C4-2B (cell line): Measurements from ENCODE around the gene SCN4A.

Experiments used
- H3K27ac ChIP-seq: fragments of 450-650 bp; 2 replicates; pipeline ENCODE4 v1.5.1; 2017
- ZFX ChIP-seq: fragments of 450-650 bp; IDR thresholded peaks from 2 replicates; pipeline ENCODE4 v1.6.1; 2017
- TF ChIP-seq, protein P1 (sequence below): fragments of 450-650 bp; conservative IDR thresholded peaks from 2 replicates; pipeline ENCODE4 v1.5.1; 2017; ENCODE audit warnings: mild to moderate bottlenecking

SCN4A gene

DNA sequence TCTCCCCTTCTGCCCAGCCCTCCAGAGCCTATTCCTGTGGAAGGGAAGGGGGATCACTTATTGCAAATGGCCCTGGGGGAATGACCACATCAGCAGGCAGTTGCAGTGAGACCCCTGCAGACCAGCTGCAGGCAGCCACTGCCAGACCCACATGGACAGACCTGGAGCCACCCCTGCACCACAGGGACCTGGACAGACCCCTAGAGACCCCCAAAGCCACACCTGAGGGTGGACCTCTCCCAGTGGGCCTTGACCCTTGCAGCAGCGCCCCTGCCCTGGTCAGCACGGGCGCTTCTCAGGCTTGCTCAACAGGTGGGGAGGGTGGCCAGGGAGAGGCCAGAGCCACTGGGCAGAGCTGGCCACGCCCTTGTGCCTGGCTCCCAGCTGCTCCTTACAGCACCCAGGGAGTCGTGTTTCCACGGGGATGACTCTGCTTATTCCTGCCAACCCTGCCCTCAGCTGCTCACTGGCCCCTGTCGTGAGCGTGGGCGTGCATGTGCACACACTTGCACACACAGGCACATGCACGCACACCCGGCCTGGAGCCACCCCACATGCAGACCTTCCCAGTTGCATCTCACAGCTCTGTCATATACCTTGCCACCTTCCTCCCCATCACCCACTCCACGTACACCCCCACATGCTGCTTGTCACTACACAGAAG is 1.3 kb upstream of the SCN4A start:
- TF ChIP-seq, protein P1, sequence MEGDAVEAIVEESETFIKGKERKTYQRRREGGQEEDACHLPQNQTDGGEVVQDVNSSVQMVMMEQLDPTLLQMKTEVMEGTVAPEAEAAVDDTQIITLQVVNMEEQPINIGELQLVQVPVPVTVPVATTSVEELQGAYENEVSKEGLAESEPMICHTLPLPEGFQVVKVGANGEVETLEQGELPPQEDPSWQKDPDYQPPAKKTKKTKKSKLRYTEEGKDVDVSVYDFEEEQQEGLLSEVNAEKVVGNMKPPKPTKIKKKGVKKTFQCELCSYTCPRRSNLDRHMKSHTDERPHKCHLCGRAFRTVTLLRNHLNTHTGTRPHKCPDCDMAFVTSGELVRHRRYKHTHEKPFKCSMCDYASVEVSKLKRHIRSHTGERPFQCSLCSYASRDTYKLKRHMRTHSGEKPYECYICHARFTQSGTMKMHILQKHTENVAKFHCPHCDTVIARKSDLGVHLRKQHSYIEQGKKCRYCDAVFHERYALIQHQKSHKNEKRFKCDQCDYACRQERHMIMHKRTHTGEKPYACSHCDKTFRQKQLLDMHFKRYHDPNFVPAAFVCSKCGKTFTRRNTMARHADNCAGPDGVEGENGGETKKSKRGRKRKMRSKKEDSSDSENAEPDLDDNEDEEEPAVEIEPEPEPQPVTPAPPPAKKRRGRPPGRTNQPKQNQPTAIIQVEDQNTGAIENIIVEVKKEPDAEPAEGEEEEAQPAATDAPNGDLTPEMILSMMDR = no peak
- TF ChIP-seq ZFX = no peak
- H3K27ac ChIP-seq = no peak overlapping the region

- no peak overlapping the region for H3K27ac ChIP-seq
- TF ChIP-seq, protein P1 = no peak
- TF ChIP-seq ZFX = no peak
Measured at GRCh38 chr17:63973247-63973646, 529 bp upstream of the SCN4A start.

GRCh38 chr17:63969278-63969677 is 3.4 kb downstream of the SCN4A start:
- TF ChIP-seq, protein P1 = no peak
- TF ChIP-seq ZFX = no peak
- no peak overlapping the region for H3K27ac ChIP-seq

DNA sequence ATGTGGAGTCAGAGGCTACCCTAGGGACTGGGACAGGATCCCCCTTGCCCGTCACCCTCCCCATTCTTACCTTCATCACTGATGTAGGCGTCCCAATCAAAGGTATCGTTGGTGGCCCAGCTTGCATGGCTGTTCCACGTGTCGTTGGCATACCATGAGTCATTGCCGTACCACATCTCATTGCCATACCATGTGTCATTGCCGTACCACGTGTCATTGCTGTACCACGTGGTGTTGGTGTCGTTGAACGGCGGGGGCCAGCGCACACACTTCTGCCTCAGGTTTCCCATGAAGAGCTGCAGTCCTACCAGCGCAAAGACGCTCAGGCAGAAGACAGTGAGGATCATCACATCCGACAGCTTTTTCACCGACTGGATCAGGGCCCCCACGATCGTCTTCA is 4.8 kb downstream of the SCN4A start:
- no peak for TF ChIP-seq ZFX
- TF ChIP-seq, protein P1 = no peak
- H3K27ac ChIP-seq = no peak overlapping the region

DNA sequence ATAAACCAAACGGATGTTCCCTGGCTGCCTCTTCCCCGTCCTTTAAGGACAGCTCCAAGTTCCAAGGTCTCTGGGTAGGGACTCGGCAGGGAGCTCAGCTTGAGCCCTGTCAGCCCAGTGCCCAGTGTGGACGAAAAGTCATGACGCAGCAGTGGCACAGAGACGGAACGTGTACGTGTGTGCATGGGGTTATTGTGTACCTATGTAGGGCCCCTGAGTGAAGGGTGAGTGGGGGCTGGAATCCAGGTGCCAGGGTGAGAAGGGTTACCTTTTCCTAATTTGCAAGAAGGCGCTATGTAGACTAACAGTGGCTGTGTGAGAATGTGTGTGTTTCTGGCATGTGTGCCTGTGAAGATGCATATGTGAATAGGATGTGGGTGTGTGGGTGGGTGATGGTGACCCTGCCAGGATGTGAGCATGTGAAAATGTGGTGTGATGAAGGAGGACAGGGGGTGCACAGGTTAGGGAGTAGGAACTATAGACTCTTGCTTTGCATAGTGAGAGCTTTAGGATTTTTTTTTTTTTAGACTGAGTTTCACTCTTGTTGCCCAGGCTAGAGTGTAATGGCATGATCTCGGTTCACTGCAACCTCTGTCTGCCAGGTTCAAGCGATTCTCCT is 6.0 kb downstream of the SCN4A start:
- TF ChIP-seq, protein P1 = no peak
- no peak for TF ChIP-seq ZFX

GRCh38 chr17:63963123-63963522 is 9.6 kb downstream of the SCN4A start:
- TF ChIP-seq, protein P1 = no peak
- TF ChIP-seq ZFX = no peak
- no peak overlapping the region for H3K27ac ChIP-seq

More for the DNA sequence above, 6.0 kb downstream of the SCN4A start:
- no peak overlapping the region for H3K27ac ChIP-seq

DNA sequence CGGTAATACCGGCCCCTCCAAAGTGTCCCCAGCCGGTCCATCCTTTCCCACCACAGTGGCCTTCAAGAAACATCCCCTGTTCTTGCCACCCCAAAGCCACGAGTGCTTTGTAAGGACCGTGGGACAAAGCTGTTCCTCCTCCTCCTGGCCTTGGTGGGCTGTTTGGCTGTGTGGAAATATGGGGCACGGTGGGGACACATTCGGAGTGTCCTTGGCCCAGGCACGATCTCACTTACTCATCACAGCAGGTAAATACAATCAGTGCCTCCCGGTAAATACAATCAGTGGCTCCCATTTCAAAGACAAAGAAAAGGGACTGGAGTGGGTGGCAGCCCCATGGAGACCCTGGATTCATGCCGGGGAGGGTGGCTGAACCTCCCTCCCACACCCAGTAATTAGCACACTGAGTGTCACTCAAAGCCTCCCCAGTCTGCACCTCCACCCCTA is 10.4 kb downstream of the SCN4A start:
- no peak overlapping the region for H3K27ac ChIP-seq
- no peak for TF ChIP-seq ZFX
- TF ChIP-seq, protein P1 = no peak
